Measurements from ENCODE around the gene SLC36A1. TPM values are rescaled to one million over a fixed set of nuclear protein-coding genes. Genes with fewer than 3 reads are reported as not detected.
A peak's percentile ranks its signal among the peaks of the same experiment; 100 is the strongest.

The SLC36A1 gene
- total and polyA plus RNA-seq, 8 donors: 4.0 to 34.5 (median 5.6) TPM

DNA sequence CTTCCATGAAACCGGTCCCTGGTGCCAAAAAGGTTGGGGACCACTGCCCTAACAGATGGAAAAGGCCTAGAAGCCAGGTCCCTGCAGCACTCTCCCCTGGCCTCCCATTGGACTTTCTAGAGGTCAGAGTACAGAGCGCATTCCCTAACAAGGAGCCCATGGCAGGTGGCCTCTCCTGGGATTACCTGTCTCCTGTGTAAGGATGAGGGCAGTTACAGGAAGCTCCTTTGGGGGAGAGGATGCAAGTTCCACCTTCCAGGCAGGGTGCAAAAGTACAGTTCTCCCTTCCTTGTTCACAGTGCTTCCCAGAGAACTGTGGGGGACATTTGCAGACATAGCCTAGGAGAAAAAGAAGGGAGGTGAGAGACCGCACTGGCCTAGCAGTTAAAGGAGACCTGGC is 62.4 kb downstream of the SLC36A1 start:
- H3K36me3 ChIP-seq: no peaks in the 10 kb centered on the region
- intact Hi-C loops (cut with DNase I): no loop called here
- H3K4me1 ChIP-seq: no peaks in the 10 kb centered on the region
- no peak overlapping the region for H3K4me3 ChIP-seq
- DNase-seq: no peak
- no peaks in the 10 kb centered on the region for H3K9me3 ChIP-seq
- ATAC-seq: no peak
- no peak overlapping the region for H3K27ac ChIP-seq
- TF ChIP-seq, protein P1, sequence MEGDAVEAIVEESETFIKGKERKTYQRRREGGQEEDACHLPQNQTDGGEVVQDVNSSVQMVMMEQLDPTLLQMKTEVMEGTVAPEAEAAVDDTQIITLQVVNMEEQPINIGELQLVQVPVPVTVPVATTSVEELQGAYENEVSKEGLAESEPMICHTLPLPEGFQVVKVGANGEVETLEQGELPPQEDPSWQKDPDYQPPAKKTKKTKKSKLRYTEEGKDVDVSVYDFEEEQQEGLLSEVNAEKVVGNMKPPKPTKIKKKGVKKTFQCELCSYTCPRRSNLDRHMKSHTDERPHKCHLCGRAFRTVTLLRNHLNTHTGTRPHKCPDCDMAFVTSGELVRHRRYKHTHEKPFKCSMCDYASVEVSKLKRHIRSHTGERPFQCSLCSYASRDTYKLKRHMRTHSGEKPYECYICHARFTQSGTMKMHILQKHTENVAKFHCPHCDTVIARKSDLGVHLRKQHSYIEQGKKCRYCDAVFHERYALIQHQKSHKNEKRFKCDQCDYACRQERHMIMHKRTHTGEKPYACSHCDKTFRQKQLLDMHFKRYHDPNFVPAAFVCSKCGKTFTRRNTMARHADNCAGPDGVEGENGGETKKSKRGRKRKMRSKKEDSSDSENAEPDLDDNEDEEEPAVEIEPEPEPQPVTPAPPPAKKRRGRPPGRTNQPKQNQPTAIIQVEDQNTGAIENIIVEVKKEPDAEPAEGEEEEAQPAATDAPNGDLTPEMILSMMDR (IDR thresholded peaks at IDR 0.05): no peak
- H3K27me3 ChIP-seq: no peaks in the 10 kb centered on the region

DNA sequence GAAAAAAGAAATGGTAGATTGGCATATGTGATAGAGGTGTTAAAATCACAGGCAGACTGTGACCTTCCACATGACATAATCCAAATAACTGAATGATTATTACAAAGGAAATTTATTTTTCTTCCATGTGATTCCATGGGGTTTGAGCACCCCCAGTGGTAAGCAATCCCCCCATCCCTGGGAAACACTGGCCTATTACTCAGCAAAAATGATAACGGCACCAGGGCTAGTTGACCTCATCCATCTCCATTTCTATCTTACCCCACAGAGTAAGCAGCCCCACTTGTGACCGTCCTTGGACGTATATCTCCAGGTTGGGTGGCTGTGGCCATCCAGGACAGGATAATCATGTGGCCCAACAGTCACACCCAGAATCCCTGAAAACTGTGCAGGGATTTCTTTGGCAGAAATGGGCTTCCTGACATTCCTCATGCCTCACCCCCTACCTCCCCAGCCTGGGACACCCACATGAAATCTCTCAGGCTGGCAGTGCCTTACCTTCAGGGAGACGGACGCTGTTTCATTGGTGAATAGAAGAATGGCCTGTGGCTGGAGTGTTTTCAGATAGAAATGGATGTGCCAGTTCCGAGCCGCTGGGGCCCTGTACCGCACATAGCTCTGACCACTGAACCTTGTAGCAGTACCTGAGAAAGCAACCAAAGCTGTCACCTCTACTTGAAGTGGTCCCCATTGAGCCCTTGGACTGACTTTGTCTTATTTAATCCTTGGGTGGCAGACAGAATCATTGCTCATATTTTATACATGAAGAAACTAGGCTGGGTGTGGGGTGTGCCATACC is 69.9 kb downstream of the SLC36A1 start:
- intact Hi-C loops (cut with DNase I): no loop called here

DNA sequence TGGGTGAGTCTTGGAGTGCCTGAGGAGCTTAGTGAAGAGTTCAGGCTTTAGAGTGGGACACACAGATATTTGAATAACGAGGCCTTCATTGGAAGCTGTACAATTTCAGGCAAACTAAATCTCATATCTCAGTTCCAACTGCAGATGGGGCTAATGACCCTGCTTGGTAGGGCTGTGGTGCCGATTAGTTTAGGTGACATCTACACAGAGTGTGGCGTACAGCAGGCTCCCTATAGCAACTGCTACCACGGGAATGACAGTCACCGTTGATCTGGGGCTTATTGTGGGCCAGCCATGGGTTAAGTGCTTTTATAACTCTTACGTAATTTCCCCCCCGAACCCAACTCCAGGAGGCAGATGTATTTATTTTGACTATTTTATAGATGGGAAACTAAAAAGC is 72.9 kb downstream of the SLC36A1 start:
- DNase-seq (no peak), ATAC-seq (peak; percentile 31)
- no peaks in the 10 kb centered on the region for H3K36me3 ChIP-seq
- intact Hi-C loops (cut with DNase I): loop anchor here in 1 of 2 donors (10.0 kb wide), 1 partner anchor 135 kb away; no protein-coding TSS in a partner anchor
- no peaks in the 10 kb centered on the region for H3K9me3 ChIP-seq
- TF ChIP-seq, protein P1 (IDR thresholded peaks at IDR 0.05): no peak
- peaks cover 0 to 5% of the 10 kb centered on the region in 2 donors for H3K4me1 ChIP-seq
- H3K27me3 ChIP-seq: no peaks in the 10 kb centered on the region
- H3K27ac ChIP-seq: no peak overlapping the region
- H3K4me3 ChIP-seq: no peak overlapping the region

More for the DNA sequence above, 69.9 kb downstream of the SLC36A1 start:
- Histone ChIP-seq H3K9me3 (no peaks in the 10 kb centered on the region), H3K27me3 (no peaks in the 10 kb centered on the region), H3K36me3 (no peaks in the 10 kb centered on the region), H3K4me1 (peaks cover 0 to under 1% of the 10 kb centered on the region in 2 donors), H3K27ac (no peak overlapping the region), H3K4me3 (no peak overlapping the region)
- ATAC-seq (no peak), DNase-seq (no peak)
- TF ChIP-seq, protein P1 (IDR thresholded peaks at IDR 0.05): no peak

DNA sequence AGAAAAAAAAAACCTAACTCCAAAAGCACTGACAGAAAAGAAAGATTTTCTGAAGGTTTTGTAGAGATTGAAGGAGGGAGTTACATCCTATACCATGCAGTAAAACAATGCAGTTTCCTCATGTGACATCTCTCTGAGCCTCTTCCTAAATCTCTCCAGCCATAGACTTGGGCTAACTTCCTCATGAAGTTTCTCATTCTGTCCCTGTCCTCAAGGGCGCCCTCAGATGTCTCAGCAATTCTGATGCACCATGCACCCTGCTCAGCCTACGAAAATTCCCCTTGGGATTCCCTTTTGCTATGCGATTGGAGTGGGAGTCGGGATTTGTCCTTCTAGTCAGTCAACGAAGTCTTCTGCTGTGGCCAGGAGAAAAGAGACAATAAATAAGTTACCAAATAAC is 74.8 kb downstream of the SLC36A1 start:
- no peak overlapping the region for H3K4me3 ChIP-seq
- no peaks in the 10 kb centered on the region for H3K27me3 ChIP-seq
- H3K27ac ChIP-seq: no peak overlapping the region
- no peaks in the 10 kb centered on the region for H3K36me3 ChIP-seq
- DNase-seq: no peak
- no peaks in the 10 kb centered on the region for H3K9me3 ChIP-seq
- intact Hi-C loops (cut with DNase I): loop anchor here in 1 of 2 donors (10.0 kb wide), 1 partner anchor 133 kb away; no protein-coding TSS in a partner anchor
- TF ChIP-seq, protein P1 (IDR thresholded peaks at IDR 0.05): no peak
- peak; percentile 30 for ATAC-seq
- peaks cover 0 to 5% of the 10 kb centered on the region in 2 donors for H3K4me1 ChIP-seq

DNA sequence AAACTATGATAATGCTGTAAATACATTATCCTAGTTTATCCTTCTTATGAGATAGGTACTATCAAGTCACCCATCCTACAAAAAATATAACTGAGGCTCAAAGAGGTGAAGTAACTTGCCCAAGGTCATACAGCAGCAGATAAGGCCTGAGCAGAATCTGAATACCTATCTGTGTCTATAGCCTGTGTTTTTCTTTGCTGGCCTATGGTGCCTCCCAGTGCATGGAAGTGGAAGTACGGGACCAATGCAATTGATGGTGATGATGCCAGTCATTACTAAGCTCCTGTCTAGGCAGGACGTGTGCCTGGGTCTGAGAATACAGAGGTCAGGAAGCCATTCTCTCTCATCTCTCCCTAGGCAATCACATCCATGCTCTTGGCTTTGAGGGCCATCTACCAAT is 75.9 kb downstream of the SLC36A1 start:
- H3K9me3 ChIP-seq: no peaks in the 10 kb centered on the region
- DNase-seq (no peak), ATAC-seq (peak; percentile 82)
- H3K4me1 ChIP-seq: peaks cover 0 to 5% of the 10 kb centered on the region in 2 donors
- no peak overlapping the region for H3K27ac ChIP-seq
- TF ChIP-seq, protein P1 (IDR thresholded peaks at IDR 0.05): peak; percentile 33 to 55
- intact Hi-C loops (cut with DNase I): loop anchor here in 1 of 2 donors (10.0 kb wide), 1 partner anchor 131 kb away; no protein-coding TSS in a partner anchor
- no peaks in the 10 kb centered on the region for H3K36me3 ChIP-seq
- no peak overlapping the region for H3K4me3 ChIP-seq
- H3K27me3 ChIP-seq: no peaks in the 10 kb centered on the region

All from left lung (tissue), 10 donors.